ENCODE measurements around the gene TBK1.
A peak's percentile ranks its signal among the peaks of the same experiment; 100 is the strongest.

TBK1 gene

DNA sequence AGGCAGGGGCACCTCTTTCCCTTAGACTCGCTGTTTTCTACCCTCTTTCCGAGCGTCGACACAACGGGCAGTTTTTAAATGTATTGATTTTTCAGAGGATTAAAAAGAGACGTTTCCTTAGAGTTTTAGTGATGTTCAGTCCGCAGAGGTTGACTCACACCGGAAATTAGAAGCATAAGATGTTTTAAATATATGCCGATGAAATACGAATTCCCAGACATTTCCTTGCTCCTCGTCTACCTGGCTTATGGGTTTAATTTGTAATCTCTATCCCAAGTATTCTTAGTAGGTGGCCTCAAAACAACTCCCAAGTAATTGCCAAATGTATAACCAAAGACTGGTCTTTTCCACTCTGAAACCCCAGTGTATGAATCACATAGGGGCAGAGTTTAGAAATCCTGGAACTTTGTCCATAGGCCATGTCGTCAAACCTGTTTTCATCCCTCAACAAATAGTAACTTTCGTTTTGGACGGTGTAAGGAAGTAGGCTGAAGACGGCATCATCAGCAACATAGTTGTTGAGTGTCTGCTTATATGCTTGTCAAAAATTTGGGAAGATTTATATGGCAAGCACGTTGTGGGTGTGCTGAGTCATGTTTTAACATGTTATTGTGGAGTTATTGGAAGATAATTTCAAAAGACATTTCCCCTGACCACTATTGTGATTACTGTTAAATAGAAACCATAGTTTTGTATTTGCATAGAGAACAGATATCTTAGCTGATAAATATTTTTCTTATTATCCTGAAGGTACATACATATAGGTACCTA is 824 bp downstream of the TBK1 start:
- no peak for DNase-seq

DNA sequence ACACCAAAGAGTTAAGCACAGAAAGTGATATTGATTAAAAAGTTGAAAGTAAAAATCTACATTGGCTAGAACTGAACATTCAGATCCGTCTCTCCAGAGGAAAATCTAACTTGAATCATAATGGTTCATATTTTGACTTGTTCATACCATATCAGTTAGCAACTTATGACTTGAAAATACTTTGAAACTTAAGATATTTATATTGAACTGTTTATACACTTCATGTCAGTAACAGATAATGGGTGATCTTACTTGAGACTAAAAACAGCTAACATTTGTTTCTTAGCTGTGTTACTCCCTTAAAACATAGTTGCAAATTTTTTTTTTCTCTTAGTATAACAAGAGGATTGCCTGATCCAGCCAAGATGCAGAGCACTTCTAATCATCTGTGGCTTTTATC is 3.6 kb downstream of the TBK1 start:
- no peak for DNase-seq

DNA sequence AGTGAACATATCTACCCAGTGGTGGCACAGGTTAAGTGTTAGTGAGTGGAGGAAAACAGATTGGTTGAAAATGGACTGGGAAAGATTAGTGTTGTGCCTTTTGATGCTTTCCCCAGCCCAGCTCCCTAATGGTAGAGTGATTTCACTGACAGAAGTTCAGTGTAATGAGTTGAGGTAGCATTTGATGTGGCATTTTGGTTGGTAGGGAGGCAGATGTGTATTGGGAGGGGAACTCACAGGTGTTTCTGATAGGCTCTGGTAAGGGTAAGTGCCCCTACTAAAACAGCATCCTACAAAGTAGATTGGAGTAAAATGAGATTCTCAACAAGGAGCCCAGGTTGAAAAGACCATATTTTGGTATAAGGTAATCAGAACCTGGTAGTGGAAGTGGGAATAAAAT is 4.2 kb downstream of the TBK1 start:
- DNase-seq = no peak

DNA sequence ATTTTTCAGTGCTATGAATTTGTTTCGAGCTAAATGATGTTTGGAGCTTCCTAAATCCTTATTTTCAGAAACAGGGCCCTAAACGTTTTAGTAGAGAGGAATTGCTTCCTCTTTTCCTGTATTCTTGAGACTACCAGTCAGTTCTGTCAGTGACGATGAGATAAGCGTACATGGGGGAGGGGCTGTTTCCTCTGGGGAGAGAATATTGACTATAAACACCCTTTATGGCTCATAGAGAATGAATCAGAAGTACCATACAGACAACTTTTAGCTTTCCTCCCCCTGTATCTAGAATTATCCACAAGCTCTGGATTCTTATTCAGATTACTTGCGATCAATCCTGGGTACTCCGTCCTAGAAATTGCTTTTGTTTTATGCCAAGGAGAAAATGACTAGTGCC is 5.1 kb downstream of the TBK1 start:
- peak; percentile 75 for DNase-seq

DNA sequence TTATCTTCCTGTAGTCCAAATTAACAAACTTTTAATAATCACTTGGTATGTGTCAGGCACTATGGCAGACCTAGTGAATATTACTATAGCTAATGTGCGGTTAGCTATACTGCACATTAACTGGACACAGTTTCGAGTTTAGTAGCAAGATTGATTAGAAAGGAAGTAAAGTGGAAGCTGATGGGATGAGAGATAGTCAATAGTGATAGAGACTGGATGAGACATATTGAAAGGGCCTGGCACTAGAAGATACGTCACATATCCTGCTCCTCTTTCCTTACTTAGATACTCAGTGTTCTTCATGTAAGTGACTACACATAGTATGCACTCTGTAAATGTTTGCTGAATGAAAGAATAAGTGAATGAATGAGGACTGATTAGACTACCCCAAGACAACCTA is 5.5 kb downstream of the TBK1 start:
- DNase-seq = no peak

DNA sequence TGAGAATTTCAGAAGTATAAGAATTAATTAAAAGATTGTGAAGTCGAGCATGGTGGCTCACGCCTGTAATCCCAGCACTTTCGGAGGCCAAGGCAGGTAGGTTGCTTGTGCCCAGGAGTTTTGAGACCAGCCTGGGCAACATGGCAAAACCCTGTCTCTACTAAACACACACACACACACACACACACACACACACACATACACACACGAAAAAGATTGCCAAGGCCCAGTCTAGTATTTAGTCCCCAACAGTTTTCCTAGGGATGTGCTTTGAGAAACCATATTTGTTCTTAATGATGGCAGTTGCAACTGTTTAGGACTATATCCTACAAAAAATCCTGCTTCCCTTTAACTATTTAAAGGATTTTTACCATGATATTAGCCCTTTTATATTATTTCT is 6.0 kb downstream of the TBK1 start:
- no peak for DNase-seq

DNA sequence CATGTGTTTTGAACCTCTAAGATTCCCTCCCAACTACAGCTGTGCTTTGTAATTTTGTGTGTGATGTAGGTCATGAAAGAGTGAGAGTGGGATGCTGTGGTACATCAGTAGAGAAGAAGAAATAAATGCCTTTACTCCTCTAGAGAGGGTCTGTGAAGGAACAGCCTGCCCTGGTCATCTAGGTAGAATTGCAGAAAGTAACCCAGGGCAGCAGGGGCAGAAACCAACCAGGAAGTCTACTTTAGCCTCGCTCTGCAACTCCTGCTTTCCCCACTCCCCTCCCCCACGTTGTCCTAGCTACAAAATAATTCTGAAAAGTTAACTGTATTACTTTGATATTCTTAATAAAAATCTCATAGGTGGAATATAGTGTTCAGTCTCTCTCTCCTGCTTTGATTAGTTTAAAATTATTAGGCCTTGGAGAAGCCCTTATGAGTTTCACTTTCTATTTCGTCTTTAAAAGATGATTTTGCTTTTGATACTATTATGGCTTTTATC is 7.5 kb downstream of the TBK1 start:
- DNase-seq = no peak

DNA sequence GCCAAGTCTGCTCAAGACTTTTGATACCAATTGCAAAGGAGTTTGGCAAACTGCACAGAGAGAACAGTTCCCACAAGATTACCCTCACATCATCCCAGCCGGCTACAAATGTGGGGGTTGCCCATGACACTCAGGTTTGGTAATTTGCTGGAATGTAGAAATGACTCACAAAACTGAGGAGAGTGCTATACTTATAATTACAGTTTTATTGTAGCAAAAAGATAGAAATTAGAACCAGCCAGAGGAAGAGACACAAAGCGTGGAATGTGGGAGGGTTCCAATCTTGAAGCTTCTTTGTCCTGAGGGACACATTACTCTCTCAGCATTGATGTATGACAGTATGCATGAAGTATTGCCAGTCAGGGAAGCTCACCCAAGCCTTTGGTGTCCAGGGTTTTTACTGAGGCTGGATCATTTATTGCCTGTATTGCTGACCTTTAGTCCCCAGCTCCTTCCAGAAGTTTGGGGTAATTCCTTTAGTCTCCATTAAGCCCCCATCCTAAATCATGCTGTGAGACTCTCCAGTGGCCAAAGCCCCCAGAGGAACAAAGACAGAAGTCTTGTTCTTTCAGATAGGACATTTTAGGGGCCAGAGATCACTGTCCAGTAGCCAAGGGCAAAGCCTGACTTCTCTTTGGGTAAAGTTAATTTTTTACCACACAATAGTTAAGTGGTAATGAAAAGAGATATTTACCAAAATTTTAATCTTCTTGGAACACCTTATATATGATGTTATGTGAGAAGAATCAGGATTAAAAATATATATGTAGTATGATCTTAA is 9.9 kb downstream of the TBK1 start:
- no peak for DNase-seq

DNA sequence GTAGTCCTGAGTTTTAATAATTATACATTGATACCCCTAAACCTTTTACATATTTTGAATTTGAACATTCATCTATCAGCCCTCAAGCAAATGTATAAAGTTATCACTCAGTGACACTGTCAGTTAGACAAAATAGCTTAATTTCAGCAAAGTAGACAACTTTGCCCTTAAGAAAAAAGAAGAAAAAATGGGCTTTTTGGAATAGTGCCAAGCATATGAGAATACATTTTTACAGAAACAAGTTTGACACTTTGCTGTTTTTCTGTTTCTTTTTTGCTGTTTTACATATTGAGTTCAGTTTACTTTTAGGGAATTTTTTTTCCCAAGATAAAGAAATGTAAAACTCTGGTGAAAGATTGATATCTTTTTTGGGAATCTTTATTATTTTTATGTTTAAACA is 14.3 kb downstream of the TBK1 start:
- no peak for DNase-seq

DNA sequence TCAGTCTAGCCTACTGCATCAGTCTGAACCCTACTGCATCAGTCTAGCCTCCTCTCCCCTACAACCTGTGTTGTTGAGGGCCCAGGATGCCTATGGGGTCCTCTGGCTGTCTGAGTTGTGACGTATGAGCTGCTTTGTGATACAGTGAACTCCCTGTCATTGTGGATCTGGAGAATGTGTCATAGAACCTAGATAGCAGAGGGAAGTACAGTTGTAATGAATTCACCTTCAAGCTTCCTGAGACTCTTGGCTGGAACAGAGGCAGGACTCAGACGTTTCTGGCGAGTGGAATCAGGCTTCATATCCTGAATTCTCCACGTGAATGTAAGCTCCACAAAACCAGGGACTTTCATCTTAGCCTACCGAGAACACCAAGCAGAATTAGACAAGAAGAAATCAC is 17.0 kb downstream of the TBK1 start:
- DNase-seq = no peak

DNA sequence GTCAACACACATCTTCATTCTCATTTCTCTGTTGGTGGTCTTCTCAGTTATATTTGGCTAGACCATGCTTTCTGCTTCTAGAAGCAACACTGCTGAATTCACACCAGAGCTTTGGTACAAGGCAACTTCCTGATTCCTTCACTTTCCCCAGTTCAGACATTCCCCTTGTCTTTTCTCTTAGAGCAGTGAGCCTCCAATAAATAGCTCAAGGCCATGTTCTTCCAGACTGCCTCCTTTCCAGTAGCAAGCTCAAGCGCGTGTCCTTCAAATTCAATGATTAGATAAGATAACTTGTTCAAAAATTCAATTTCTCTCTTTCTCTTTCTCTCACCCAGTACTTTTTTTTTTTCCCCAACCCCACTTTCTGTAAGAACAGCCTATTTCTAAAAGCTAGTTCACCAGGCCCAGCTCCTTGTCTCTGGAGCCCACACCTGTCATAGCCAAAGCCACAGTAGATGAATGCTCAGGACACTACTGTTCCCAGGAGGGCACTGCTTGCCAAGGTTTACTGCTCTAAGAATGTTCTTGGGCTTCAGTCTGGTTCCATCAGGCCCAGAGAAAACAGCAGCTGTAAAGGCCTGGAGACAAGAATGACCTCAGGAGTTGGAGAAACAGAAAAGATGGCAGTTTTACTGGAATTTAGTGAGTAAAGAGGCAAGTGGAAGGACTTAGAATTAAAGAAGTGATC is 17.7 kb downstream of the TBK1 start:
- DNase-seq = no peak

DNA sequence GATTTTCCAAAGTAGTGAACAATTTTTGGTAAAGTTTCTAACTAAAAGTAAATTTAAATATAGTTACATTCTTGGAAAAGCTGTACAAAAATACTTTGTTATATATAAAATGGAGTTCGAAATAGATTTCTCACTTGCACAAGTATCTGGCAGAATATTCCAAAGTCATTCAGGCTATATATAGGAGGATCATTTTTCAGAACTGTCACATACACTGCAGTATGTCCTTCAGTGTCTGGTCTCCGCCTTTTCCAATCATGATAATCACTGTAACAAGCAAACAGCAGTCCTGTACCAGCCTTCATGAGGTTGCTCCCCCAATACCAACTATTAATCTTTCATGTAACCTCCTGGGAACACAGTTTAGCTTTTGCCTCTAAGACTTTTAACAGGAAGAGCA is 18.6 kb downstream of the TBK1 start:
- DNase-seq = no peak

DNA sequence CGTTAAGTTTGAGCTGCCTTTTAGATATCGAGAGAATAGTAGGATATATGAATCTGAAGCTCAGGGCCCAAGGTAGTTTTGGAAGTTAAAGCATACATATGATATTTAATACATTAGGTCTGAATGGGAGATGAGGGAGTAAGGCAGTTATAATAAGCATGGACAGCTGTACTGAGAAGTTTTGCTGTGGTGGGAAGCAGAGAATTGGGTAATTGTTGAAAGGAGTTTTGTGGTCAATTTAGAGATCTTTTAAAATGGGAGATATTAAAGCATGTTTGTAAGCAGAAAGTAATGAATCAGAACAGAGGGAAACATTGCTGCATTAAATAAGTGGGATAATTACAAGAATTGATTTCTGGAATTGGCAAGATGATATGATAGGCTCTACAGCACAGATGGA is 21.3 kb downstream of the TBK1 start:
- DNase-seq = no peak

DNA sequence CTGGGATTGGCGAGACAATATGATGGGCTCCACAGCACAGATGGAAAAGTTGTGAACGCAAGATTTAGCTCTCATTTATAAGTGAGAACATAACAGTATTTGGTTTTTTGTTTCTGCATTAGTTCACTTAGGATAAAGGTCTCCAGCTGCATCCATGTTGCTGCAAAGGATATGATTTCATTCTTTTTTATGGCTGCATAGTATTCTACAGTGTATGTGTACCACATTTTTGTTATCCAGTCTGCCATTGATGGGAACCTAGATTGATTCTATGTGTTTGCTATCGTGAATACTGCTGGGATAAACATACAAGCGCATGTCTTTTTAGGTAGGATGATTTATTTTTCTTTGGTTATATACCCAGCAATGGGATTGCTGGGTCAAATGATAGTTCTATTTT is 23.6 kb downstream of the TBK1 start:
- no peak for DNase-seq

DNA sequence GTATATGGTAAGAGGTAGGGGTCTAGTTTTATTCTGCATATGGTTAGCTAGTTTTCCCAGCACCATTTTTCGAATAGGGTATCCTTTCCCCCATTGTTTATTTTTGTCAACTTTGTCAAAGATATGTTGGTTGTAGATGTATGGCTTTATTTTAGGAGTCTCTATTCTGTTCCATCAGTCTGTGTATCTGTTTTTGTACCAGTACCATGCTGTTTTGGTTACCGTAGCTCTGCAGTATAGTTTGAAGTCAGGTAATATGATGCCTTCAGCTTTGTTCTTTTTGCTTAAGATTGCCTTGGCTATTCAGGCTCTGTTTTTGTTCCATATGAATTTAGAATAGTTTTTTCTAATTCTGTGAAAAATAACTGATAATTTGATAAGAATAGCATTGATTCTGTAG is 24.9 kb downstream of the TBK1 start:
- DNase-seq = no peak

DNA sequence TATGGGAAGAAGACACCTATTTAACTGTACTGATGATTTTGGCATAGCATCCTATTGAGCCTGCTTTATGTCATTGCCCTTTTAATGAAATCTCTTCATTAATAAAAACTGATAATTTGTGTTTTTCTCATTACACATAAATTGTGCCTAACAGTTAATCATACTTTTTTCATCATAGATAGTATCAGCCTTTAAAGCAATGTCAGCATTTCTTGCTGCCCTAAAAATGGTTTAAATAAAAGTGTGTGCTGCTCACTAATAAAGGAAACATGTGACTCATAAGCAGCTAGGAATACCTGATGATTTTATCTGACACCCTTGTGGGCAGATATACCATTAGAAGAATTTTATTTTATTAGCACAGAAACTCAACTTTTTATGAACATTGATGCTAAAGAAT is 26.7 kb downstream of the TBK1 start:
- no peak for DNase-seq

DNA sequence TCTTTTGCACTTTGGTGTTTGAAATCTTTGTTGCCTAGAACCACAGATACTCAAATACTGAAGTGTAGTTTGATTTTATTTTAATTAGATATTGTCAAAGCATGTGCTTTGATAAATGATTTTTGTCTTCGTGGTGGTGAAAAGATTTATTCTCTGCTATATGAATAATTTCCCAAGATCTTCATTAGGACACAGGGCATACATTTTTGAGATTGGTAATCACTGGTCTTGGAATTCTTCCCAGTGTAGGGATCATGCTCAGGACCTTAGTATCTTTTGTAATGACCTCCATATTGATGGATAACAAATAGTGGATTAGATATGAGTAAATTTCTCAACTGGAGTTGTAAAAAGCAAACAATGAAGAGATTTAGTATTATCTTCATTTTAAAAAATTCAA is 28.2 kb downstream of the TBK1 start:
- no peak for DNase-seq

DNA sequence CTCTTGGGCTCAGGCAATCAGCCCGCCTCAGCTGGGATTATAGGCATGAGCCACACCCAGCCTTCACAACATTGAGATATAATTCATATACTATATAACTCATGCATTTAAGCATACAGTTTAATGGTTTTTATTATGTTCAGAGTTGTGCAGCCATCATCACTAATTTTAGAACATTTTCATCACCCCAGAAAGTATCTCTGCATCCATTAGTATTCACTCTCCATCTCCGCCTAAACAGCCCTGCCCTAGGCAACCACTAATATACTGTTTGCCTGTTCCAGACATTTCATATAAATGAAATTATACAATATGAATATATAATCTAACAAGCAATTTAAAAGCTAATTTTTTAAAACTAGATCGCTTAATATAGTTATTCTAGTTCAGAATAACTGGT is 34.7 kb downstream of the TBK1 start:
- no peak for DNase-seq

DNA sequence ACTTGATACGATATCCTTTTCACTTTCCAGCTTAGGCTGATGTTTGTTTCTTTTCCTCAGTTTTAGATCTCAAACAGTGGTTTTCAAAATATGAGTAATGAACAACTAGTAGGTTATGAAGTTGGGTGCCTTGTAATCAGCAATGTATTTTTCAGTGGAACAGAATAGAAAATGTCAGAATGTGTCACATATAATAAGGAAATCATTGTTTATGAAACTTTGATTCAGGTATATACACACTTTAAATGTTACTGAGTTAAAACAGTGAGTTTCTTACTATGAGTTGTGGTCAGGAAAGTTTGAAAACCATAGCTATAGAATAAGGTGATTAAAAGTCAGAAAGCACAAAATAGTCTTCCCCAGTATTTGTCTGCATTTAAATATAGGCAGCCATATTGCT is 39.8 kb downstream of the TBK1 start:
- no peak for DNase-seq

DNA sequence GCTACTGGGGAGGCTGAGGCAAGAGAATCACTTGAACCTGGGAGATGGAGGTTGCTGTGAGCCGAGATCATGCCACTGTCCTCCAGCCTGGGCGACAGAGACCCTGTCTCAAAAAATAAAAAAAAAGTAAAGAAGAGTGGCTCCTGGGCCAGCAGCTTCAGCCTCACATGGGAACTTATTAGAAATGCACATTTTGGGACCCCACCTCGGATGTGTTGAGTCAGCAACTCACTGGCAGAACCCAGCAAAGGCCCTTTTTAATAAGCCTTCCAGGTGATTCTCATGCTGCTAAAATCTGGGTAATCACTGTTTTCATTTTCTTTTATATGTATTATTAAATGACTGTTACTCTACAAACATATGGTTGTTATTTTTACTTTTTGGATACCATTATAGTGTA is 41.6 kb downstream of the TBK1 start:
- no peak for DNase-seq

DNA sequence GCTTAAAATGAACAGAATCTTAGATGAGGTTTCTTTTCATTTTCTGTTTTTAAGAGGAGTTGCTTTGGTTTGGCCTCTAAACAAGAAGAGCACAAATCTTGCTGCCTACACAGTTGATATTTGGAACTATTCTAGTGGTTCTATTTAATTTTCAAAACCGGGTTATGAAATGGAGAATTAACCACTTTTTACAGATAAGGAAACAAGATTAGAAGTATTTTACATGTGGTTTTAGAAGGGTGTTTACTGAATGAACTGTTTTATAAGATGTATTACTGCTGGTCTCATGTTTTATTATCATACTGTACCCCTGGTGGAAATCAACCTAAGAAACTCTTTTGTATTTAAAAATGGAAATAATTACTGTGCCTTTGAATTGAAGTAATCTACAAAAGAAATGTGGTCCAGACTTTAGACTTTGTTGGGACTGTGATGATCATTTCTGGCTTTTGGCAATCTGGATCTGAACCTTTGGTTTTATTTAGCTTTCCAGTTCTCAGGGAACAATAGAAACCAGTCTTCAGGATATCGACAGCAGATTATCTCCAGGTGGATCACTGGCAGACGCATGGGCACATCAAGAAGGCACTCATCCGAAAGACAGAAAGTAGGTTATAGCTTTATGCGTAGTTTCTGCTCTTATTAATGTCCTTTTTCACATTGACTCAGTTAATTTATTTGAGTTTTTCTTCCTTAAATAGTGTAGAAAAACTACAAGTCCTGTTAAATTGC is 43.2 kb downstream of the TBK1 start:
- no peak for DNase-seq

DNA sequence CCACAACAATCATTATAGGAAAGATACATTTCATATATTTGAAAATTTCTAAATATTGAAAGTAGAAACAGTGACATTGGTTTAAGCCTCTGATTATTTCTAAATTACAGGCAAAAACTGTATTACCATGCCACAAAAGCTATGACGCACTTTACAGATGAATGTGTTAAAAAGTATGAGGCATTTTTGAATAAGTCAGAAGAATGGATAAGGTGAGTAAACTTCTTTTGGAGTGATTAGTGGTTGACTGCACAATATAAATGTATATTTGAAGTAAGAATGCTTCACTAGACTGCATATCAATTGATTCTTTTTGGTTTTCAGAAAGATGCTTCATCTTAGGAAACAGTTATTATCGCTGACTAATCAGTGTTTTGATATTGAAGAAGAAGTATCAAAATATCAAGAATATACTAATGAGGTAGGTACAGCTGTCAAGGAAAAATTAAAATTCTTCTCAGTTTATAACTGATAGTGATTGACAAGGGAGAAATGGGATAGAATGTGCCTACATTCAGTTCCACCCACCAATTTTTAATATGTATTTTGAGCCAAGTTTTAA is 45.0 kb downstream of the TBK1 start:
- no peak for DNase-seq

DNA sequence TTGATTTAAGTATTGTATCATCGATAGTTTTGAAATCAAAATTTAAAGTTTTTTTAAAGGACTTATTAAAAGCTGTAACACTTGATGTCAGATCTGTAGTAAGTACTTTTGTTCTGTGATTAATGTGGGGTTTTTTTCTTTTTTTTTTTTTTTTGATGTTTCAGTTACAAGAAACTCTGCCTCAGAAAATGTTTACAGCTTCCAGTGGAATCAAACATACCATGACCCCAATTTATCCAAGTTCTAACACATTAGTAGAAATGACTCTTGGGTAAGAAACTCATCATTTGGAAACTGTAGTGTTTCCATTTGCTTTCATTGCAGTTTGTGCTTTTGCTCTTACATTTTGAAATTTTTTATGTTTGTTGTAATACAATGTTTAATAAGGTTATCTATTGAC is 45.6 kb downstream of the TBK1 start:
- DNase-seq = no peak
